K562 (cell line): ENCODE measurements around the gene XRCC5.

ENCODE experiments used
- BACH1 ChIP-seq: fragments of 200-800 bp; sonication (Bioruptor generic); IDR thresholded peaks from 2 replicates; pipeline ENCODE4 v1.6.1; 2016; ENCODE audit warnings: missing genetic modification characterization, missing compliant biosample characterization
- EZH2 ChIP-seq: IDR thresholded peaks from 2 replicates; pipeline ENCODE4 v1.6.1; 2012; ENCODE audit warnings: low read depth, mild to moderate bottlenecking, inconsistent platforms, low read length, borderline replicate concordance
- FOXK1 ChIP-seq: sonication (generic); formaldehyde crosslinking; IDR thresholded peaks from 2 replicates; pipeline ENCODE4 v1.8.0; 2022; ENCODE audit warnings: missing genetic modification reagents, mild to moderate bottlenecking, borderline replicate concordance
- JUND ChIP-seq, 2 experiments: IDR thresholded peaks; 2 replicates in 1 of 2; 3 replicates in 1 of 2; pipeline ENCODE4 v1.6.1; 2011; ENCODE audit warnings: borderline replicate concordance in 2 of 2, low read depth in 2 of 2, low read length in 2 of 2, improper control_type of control experiment in 1 of 2, missing biosample characterization in 1 of 2, missing genetic modification characterization in 1 of 2, missing genetic modification reagents in 1 of 2
- LCOR ChIP-seq: sonication (generic); formaldehyde crosslinking; IDR thresholded peaks from 2 replicates; pipeline ENCODE4 v1.8.0; 2022; ENCODE audit warnings: mild to moderate bottlenecking, missing genetic modification reagents
- TRIM25 ChIP-seq: fragments of 450-650 bp; IDR thresholded peaks from 2 replicates; pipeline ENCODE4 v1.7.0; 2016; ENCODE audit warnings: borderline replicate concordance
- ZNF592 ChIP-seq: fragments of 450-650 bp; IDR thresholded peaks from 2 replicates; pipeline ENCODE4 v1.6.1; 2017; ENCODE audit warnings: antibody characterized with exemption, mild to moderate bottlenecking

- TF ChIP-seq TRIM25 (no peak), FOXK1 (CRISPR knock-in tag) (no peak), EZH2 (no peak), LCOR (CRISPR knock-in tag) (no peak), JUND (IDR thresholded peaks at IDR 0.05; ENCODE audit: borderline replicate concordance, low read depth, low read length) (no peak), JUND (tag; IDR thresholded peaks at IDR 0.05; ENCODE audit: borderline replicate concordance, low read depth, low read length) (no peak), ZNF592 (no peak), BACH1 (tag) (no peak)
Measured at GRCh38 chr2:216236486-216236885, 127.3 kb downstream of the XRCC5 start.
